ENCODE results near the gene CHST5. TPM values are rescaled to one million over a fixed set of nuclear protein-coding genes. Genes with fewer than 3 reads are reported as not detected.

Gene CHST5
- total and polyA plus RNA-seq, 2 experiments from 2014 or later, result not detected

DNA sequence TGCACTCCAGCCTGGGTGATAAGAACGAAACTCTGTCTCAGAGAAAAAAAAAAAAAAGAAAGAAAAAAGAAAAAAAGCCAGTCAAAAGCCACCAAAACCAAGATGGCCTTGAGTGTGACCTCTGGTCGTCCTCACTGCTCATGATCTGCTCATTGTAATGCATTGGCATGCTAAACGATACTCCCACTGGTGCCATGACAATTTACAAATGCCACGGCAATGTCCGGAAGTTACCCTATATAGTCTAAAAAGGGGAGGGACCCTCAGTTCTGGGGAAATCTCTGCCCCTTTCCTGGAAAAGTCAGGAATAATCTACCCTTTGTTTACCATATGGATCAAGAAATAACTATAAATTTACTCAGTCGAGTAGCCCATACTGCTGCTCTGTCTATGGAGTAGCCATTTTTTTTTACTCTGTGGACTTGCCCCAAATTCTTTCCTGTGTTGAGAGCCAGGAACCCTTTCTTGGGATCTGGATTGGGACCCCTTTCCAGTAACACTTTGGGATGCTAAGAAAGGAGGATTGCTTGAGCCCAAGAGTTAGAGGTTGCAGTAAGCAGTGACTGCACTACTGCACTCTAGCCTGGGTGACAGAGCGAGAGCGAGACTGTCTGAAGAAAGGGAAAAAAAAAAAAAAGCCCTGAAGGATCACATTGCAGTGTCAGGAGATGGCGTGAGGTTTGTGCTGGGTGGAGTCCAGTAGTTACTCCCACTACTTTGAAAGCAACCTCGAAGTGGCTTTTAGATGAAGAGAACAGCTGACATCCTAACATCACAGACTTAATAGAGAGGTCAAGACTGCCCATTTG is 23.9 kb upstream of the CHST5 start (continued):
- TF ChIP-seq, protein P1, sequence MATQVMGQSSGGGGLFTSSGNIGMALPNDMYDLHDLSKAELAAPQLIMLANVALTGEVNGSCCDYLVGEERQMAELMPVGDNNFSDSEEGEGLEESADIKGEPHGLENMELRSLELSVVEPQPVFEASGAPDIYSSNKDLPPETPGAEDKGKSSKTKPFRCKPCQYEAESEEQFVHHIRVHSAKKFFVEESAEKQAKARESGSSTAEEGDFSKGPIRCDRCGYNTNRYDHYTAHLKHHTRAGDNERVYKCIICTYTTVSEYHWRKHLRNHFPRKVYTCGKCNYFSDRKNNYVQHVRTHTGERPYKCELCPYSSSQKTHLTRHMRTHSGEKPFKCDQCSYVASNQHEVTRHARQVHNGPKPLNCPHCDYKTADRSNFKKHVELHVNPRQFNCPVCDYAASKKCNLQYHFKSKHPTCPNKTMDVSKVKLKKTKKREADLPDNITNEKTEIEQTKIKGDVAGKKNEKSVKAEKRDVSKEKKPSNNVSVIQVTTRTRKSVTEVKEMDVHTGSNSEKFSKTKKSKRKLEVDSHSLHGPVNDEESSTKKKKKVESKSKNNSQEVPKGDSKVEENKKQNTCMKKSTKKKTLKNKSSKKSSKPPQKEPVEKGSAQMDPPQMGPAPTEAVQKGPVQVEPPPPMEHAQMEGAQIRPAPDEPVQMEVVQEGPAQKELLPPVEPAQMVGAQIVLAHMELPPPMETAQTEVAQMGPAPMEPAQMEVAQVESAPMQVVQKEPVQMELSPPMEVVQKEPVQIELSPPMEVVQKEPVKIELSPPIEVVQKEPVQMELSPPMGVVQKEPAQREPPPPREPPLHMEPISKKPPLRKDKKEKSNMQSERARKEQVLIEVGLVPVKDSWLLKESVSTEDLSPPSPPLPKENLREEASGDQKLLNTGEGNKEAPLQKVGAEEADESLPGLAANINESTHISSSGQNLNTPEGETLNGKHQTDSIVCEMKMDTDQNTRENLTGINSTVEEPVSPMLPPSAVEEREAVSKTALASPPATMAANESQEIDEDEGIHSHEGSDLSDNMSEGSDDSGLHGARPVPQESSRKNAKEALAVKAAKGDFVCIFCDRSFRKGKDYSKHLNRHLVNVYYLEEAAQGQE (IDR thresholded peaks at IDR 0.05; ENCODE audit: unreplicated experiment), result no peak
- TF ChIP-seq, protein P2, sequence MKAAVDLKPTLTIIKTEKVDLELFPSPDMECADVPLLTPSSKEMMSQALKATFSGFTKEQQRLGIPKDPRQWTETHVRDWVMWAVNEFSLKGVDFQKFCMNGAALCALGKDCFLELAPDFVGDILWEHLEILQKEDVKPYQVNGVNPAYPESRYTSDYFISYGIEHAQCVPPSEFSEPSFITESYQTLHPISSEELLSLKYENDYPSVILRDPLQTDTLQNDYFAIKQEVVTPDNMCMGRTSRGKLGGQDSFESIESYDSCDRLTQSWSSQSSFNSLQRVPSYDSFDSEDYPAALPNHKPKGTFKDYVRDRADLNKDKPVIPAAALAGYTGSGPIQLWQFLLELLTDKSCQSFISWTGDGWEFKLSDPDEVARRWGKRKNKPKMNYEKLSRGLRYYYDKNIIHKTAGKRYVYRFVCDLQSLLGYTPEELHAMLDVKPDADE (IDR thresholded peaks at IDR 0.05), result no peak
- TF ChIP-seq ZNF114 (CRISPR knock-in tag; IDR thresholded peaks at IDR 0.05), result no peak
- no peak for TF ChIP-seq JUNB (IDR thresholded peaks at IDR 0.05; ENCODE audit: unreplicated experiment)

DNA sequence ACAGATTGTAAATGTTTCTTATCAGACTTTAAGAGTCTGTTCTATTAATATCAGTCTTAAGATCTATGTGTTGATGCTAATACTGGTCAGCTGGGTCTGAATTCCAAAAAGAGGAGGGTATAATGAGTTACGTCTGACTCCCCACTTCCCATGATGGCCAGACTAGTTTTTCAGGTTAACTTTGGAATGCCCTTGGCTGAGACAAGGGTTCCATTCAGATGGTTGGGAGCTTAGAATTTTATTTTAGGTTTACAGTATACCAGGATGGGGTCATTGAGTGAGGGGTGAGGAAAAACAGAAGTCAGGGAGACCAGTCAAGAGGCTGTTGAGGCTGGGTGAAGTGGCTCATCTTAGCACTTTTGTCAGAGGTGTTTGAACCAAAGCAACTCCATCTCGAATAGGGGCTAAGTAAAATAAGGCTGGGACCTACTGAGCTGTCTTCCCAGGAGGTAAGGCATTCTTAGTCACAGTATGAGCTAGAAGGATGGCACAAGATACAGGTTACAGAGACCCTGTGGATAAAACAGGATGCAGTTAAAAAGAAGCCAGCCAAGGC is 23.0 kb upstream of the CHST5 start:
- Histone ChIP-seq H4K20me1 (replicated peaks; ENCODE audit: insufficient read depth) (no peaks in the 10 kb centered on the region), H3K27me3 (ENCODE audit: insufficient read depth) (no peaks in the 10 kb centered on the region), H3K9me2 (ENCODE audit: insufficient read depth) (no peaks in the 10 kb centered on the region), H3K4me2 (peak overlapping the region; percentile 60), H3K79me2 (replicated peaks; ENCODE audit: insufficient read depth) (no peaks in the 10 kb centered on the region; the same call in 1 of the 2 replicates), H3K36me3 (ENCODE audit: insufficient read depth) (no peaks in the 10 kb centered on the region), H3K4me1 (ENCODE audit: insufficient read depth) (peaks cover 26% of the 10 kb centered on the region), H3K27ac (ENCODE audit: low read depth) (no peak overlapping the region), H3K4me3 (no peak overlapping the region), H3F3A (replicated peaks; ENCODE audit: low read depth) (no peaks in the 10 kb centered on the region), H2AFZ (no peak overlapping the region)
- no peaks in the 10 kb centered on the region for H3K36me3 Mint-ChIP-seq (ENCODE audit: low read depth)
- DNase-seq (ENCODE audit: low spot score), result no peak
- H3K4me3 Mint-ChIP-seq, result no peak overlapping the region; the same call in 2 of the 3 replicates
- ATAC-seq, result no peak
- no peaks in the 10 kb centered on the region for H3K9me3 Mint-ChIP-seq
- peaks cover 11% of the 10 kb centered on the region for H3K27me3 Mint-ChIP-seq (ENCODE audit: insufficient read depth, low read depth, poor library complexity)
- H3K4me1 Mint-ChIP-seq, result peaks cover 27% of the 10 kb centered on the region
- peak overlapping the region; percentile 77 for H3K27ac Mint-ChIP-seq
- TF ChIP-seq STAT1 (IDR thresholded peaks at IDR 0.05; ENCODE audit: unreplicated experiment) (no peak), JUNB (IDR thresholded peaks at IDR 0.05; ENCODE audit: unreplicated experiment) (no peak)
- TF ChIP-seq, protein P3, sequence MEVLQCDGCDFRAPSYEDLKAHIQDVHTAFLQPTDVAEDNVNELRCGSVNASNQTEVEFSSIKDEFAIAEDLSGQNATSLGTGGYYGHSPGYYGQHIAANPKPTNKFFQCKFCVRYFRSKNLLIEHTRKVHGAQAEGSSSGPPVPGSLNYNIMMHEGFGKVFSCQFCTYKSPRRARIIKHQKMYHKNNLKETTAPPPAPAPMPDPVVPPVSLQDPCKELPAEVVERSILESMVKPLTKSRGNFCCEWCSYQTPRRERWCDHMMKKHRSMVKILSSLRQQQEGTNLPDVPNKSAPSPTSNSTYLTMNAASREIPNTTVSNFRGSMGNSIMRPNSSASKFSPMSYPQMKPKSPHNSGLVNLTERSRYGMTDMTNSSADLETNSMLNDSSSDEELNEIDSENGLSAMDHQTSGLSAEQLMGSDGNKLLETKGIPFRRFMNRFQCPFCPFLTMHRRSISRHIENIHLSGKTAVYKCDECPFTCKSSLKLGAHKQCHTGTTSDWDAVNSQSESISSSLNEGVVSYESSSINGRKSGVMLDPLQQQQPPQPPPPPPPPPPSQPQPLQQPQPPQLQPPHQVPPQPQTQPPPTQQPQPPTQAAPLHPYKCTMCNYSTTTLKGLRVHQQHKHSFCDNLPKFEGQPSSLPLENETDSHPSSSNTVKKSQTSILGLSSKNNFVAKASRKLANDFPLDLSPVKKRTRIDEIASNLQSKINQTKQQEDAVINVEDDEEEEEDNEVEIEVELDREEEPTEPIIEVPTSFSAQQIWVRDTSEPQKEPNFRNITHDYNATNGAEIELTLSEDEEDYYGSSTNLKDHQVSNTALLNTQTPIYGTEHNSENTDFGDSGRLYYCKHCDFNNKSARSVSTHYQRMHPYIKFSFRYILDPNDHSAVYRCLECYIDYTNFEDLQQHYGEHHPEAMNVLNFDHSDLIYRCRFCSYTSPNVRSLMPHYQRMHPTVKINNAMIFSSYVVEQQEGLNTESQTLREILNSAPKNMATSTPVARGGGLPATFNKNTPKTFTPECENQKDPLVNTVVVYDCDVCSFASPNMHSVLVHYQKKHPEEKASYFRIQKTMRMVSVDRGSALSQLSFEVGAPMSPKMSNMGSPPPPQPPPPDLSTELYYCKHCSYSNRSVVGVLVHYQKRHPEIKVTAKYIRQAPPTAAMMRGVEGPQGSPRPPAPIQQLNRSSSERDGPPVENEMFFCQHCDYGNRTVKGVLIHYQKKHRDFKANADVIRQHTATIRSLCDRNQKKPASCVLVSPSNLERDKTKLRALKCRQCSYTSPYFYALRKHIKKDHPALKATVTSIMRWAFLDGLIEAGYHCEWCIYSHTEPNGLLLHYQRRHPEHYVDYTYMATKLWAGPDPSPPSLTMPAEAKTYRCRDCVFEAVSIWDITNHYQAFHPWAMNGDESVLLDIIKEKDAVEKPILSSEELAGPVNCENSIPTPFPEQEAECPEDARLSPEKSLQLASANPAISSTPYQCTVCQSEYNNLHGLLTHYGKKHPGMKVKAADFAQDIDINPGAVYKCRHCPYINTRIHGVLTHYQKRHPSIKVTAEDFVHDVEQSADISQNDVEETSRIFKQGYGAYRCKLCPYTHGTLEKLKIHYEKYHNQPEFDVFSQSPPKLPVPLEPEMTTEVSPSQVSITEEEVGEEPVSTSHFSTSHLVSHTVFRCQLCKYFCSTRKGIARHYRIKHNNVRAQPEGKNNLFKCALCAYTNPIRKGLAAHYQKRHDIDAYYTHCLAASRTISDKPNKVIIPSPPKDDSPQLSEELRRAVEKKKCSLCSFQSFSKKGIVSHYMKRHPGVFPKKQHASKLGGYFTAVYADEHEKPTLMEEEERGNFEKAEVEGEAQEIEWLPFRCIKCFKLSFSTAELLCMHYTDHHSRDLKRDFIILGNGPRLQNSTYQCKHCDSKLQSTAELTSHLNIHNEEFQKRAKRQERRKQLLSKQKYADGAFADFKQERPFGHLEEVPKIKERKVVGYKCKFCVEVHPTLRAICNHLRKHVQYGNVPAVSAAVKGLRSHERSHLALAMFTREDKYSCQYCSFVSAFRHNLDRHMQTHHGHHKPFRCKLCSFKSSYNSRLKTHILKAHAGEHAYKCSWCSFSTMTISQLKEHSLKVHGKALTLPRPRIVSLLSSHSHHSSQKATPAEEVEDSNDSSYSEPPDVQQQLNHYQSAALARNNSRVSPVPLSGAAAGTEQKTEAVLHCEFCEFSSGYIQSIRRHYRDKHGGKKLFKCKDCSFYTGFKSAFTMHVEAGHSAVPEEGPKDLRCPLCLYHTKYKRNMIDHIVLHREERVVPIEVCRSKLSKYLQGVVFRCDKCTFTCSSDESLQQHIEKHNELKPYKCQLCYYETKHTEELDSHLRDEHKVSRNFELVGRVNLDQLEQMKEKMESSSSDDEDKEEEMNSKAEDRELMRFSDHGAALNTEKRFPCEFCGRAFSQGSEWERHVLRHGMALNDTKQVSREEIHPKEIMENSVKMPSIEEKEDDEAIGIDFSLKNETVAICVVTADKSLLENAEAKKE (CRISPR knock-in tag; IDR thresholded peaks at IDR 0.05), result no peak
- TF ChIP-seq, protein P1 (IDR thresholded peaks at IDR 0.05; ENCODE audit: unreplicated experiment), result no peak

Data from GM23338 (cell line).